ENCODE measurements around the gene TMEM253. TPM values are rescaled to one million over a fixed set of nuclear protein-coding genes. Genes with fewer than 3 reads are reported as not detected.

The TMEM253 gene
- polyA plus RNA-seq, 3 donors = 0.05 TPM; not detected in 2

GRCh38 chr14:21087294-21088091 lies 13.4 kb upstream of the TMEM253 start:
- Mint-ChIP-seq H3K27me3 (ENCODE audit: low read depth in 3 of 3) (peaks cover 1 to 4% (median 3%) of the 10 kb centered on the region in 3 donors), H3K36me3 (peaks cover 51 to 80% of the 10 kb centered on the region in 2 donors), H3K9me3 (peaks cover 0 to 4% (median 2%) of the 10 kb centered on the region in 7 donors), H3K27ac (peak overlapping the region; percentile 88 to 99 (median 98)), H3K4me1 (peaks cover 45% of the 10 kb centered on the region), H3K4me3 (no peak overlapping the region)
- no peaks in the 10 kb centered on the region for H3K9me3 ChIP-seq (replicated peaks in 1 of 2; ENCODE audit: control insufficient read depth in 1 of 2, insufficient read depth in 1 of 2, low read length in 2 of 2)
- no peak overlapping the region for H3K4me3 ChIP-seq (replicated peaks in 1 of 3; ENCODE audit: low read depth in 2 of 3, low read length in 3 of 3)
- peak overlapping the region; percentile 7 for H3K4me2 ChIP-seq (replicated peaks; ENCODE audit: extremely low read depth, low read length, poor library complexity, severe bottlenecking)
- peaks cover 39 to 80% of the 10 kb centered on the region in 2 donors for H3K36me3 ChIP-seq (replicated peaks in 1 of 2; ENCODE audit: control insufficient read depth in 1 of 2, insufficient read depth in 2 of 2, low read length in 2 of 2)
- H3K27ac ChIP-seq (ENCODE audit: low read depth in 1 of 2, low read length in 2 of 2) = peak overlapping the region; percentile 83 to 94
- peaks cover 5% of the 10 kb centered on the region for H3K79me2 ChIP-seq (ENCODE audit: insufficient read depth, low read length)
- no peaks in the 10 kb centered on the region for H3K27me3 ChIP-seq (ENCODE audit: control insufficient read depth in 2 of 2, insufficient read depth in 2 of 2, low read length in 2 of 2)
- no peak overlapping the region for H2AFZ ChIP-seq (ENCODE audit: insufficient read depth, low read depth, low read length, poor library complexity, severe bottlenecking)
- peaks cover 6% of the 10 kb centered on the region for H4K20me1 ChIP-seq (ENCODE audit: insufficient read depth, low read length)
- peak; percentile 97 to 100 (median 100) for DNase-seq
- TF ChIP-seq CTCF (IDR thresholded peaks at IDR 0.05) = no peak
- peak overlapping the region; percentile 58 for H3K9ac ChIP-seq (ENCODE audit: insufficient read depth, low read length, poor library complexity, severe bottlenecking)
- 0% methylated on average over 2 of the region's 19 CpGs for WGBS (ENCODE audit: insufficient coverage)
- peaks cover 42 to 53% of the 10 kb centered on the region in 2 donors for H3K4me1 ChIP-seq (ENCODE audit: control insufficient read depth in 1 of 2, insufficient read depth in 2 of 2, low read length in 2 of 2)
- intact Hi-C loops (cut with micrococcal nuclease) = loop anchor here (2.0 kb wide), 2 partner anchors 17 to 19 kb away; partner anchors contain the start of gene ARHGEF40 (in 1 of the 2)

GRCh38 chr14:21088687-21089086 lies 12.2 kb upstream of the TMEM253 start:
- peak overlapping the region; percentile 88 to 99 (median 97) for H3K27ac Mint-ChIP-seq
- H4K20me1 ChIP-seq (ENCODE audit: insufficient read depth, low read length) = peaks cover 12% of the 10 kb centered on the region
- no peak overlapping the region for H3K4me3 ChIP-seq (replicated peaks in 1 of 3; ENCODE audit: low read depth in 2 of 3, low read length in 3 of 3)
- H3K79me2 ChIP-seq (ENCODE audit: insufficient read depth, low read length) = peaks cover 5% of the 10 kb centered on the region
- H3K27me3 ChIP-seq (ENCODE audit: control insufficient read depth in 2 of 2, insufficient read depth in 2 of 2, low read length in 2 of 2) = no peaks in the 10 kb centered on the region
- no peaks in the 10 kb centered on the region for H3K9me3 ChIP-seq (replicated peaks in 1 of 2; ENCODE audit: control insufficient read depth in 1 of 2, insufficient read depth in 1 of 2, low read length in 2 of 2)
- no peak overlapping the region for H3K4me2 ChIP-seq (replicated peaks; ENCODE audit: extremely low read depth, low read length, poor library complexity, severe bottlenecking)
- no peak overlapping the region for H3K9ac ChIP-seq (ENCODE audit: insufficient read depth, low read length, poor library complexity, severe bottlenecking)
- intact Hi-C loops (cut with micrococcal nuclease) = no loop called here
- no peak overlapping the region for H3K4me3 Mint-ChIP-seq
- TF ChIP-seq CTCF (IDR thresholded peaks at IDR 0.05) = no peak
- peaks cover 29 to 68% of the 10 kb centered on the region in 2 donors for H3K36me3 ChIP-seq (replicated peaks in 1 of 2; ENCODE audit: control insufficient read depth in 1 of 2, insufficient read depth in 2 of 2, low read length in 2 of 2)
- peaks cover 49% of the 10 kb centered on the region for H3K4me1 Mint-ChIP-seq
- H3K36me3 Mint-ChIP-seq = peaks cover 45 to 69% of the 10 kb centered on the region in 2 donors
- H3K4me1 ChIP-seq (ENCODE audit: control insufficient read depth in 1 of 2, insufficient read depth in 2 of 2, low read length in 2 of 2) = peaks cover 44 to 55% of the 10 kb centered on the region in 2 donors
- DNase-seq = no peak
- WGBS (ENCODE audit: insufficient coverage) = 63% methylated on average over 2 of the region's 4 CpGs
- no peak overlapping the region for H2AFZ ChIP-seq (ENCODE audit: insufficient read depth, low read depth, low read length, poor library complexity, severe bottlenecking)
- peak overlapping the region; percentile 26 to 78 for H3K27ac ChIP-seq (ENCODE audit: low read depth in 1 of 2, low read length in 2 of 2)
- H3K27me3 Mint-ChIP-seq (ENCODE audit: low read depth in 3 of 3) = peaks cover 1 to 4% (median 3%) of the 10 kb centered on the region in 3 donors
- peaks cover 0 to 4% (median 2%) of the 10 kb centered on the region in 7 donors for H3K9me3 Mint-ChIP-seq

Data from CD14-positive monocyte (primary cell).